Natural killer cell (primary cell): ENCODE results near the gene KCNS1. TPM values are rescaled to one million over a fixed set of nuclear protein-coding genes. Genes with fewer than 3 reads are reported as not detected.
A peak's percentile ranks its signal among the peaks of the same experiment; 100 is the strongest.

Experiments used
- ATAC-seq, 3 donors: fragments of 150-1000 bp in 2 of 3; fragments of 200-7000 bp in 1 of 3; cut with Tn5 transposase; 1 replicate in 1 of 3; 2 replicates in 2 of 3; pipeline ENCODE4 v1.10.0; 2021; ENCODE audit warnings: mild to moderate bottlenecking in 2 of 3, moderate library complexity in 2 of 3
- DNase-seq, 2 donors: peaks; one replicate each; pipeline versions ENCODE4 v3.0.0 to v3.0.0-alpha.2; 2013 to 2021; ENCODE audit warnings: mixed read lengths in 1 of 2
- H3K27ac ChIP-seq: one replicate; pipeline ENCODE4 v1.5.1; 2013; ENCODE audit warnings: mild to moderate bottlenecking, low read length
- H3K27me3 ChIP-seq: one replicate; pipeline ENCODE4 v1.6.1; 2013; ENCODE audit warnings: low read length; ENCODE audit not compliant: control insufficient read depth, insufficient read depth
- H3K36me3 ChIP-seq: one replicate; pipeline ENCODE4 v1.6.1; 2013; ENCODE audit warnings: low read length; ENCODE audit not compliant: control insufficient read depth, insufficient read depth
- H3K4me1 ChIP-seq: one replicate; pipeline ENCODE4 v1.6.1; 2013; ENCODE audit warnings: low read length; ENCODE audit not compliant: control insufficient read depth, insufficient read depth
- H3K4me3 ChIP-seq: one replicate; pipeline ENCODE4 v1.5.1; 2013; ENCODE audit warnings: low read length
- H3K9me3 ChIP-seq: one replicate; pipeline ENCODE4 v1.6.1; 2013; ENCODE audit warnings: low read length; ENCODE audit not compliant: control insufficient read depth, insufficient read depth
- H3K27ac Mint-ChIP-seq, 2 donors: one replicate each; pipeline ENCODE4 v1.8.0; 2022; ENCODE audit warnings: mild to moderate bottlenecking in 2 of 2, mixed read lengths in 2 of 2, moderate library complexity in 1 of 2
- H3K27me3 Mint-ChIP-seq, 2 donors: one replicate each; pipeline ENCODE4 v1.8.0; 2022; ENCODE audit warnings: low read depth in 2 of 2, mixed read lengths in 2 of 2
- H3K36me3 Mint-ChIP-seq: one replicate; pipeline ENCODE4 v1.8.0; 2022; ENCODE audit warnings: mixed read lengths
- H3K4me1 Mint-ChIP-seq, 2 donors: one replicate each; pipeline ENCODE4 v1.8.0; 2022; ENCODE audit warnings: mixed read lengths in 2 of 2
- H3K4me3 Mint-ChIP-seq: one replicate; pipeline ENCODE4 v1.8.0; 2022; ENCODE audit warnings: mild to moderate bottlenecking, moderate library complexity, mixed read lengths
- H3K9me3 Mint-ChIP-seq, 2 donors: one replicate each; pipeline ENCODE4 v1.8.0; 2022; ENCODE audit warnings: mixed read lengths in 2 of 2
- CTCF ChIP-seq: fragments of 200-600 bp; IDR thresholded peaks from one replicate; pipeline ENCODE4 v1.8.0; 2022; ENCODE audit warnings: antibody characterized with exemption
- WGBS: methylation state at CpG from one replicate; pipeline ENCODE4 v1.1.7; 2013; ENCODE audit warnings: missing lambda C conversion rate; ENCODE audit not compliant: insufficient coverage; 5-methylcytosine and 5-hydroxymethylcytosine counted together
- intact Hi-C: fragments of 100-400 bp; cut with micrococcal nuclease; formaldehyde crosslinking; loops from one replicate; pipeline ENCODE4 v1.14.2; 2022
- total RNA-seq, 4 donors: library from RNA; stranded (reverse); fragments of 120-200 nt in 1 of 4; gene quantifications; one replicate each; pipeline versions ENCODE4 v1.2.3 to v1.2.4, GENCODE V29; 2013 to 2022

Gene KCNS1
- total RNA-seq, 3 donors from 2014 or later (not counting 1 experiment from before 2014, with no cell fraction given) = not detected

DNA sequence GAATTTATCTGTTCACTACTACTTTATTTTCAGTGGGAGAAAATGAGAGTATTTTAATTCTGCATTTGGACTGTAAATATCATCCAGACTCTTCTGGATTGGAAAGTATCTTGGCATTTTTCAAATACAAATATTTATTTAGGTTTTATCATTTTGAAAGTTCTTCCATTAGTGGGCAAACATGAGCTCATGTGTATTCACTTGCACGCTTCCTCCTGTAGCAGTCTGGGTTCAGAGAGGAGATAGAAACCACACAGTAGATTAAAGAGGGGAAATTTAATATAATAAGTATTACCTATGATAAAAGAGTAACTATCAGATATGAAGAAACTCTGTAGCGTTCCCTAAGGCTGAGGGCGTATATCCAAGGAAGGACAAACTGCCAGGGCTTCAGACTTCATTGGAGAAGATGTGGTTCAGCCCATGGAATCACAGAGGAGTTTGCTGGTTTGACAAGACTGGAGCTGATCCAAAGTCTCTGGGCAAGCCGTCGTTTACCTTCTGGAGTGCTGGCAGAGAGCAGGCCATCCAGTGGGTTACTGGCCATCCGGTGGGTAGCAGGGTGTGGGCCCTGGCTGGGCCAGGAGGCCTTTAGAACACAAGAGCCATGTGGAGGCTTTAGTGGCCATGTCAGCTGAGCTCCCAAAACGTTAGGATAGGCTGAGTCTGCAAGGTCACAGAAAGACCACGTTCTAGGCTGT, 44.3 kb downstream of the KCNS1 start:
- no peaks in the 10 kb centered on the region for H3K9me3 ChIP-seq
- no peak for TF ChIP-seq CTCF
- Mint-ChIP-seq H3K27ac (peak overlapping the region; percentile 71 to 76), H3K4me3 (no peak overlapping the region), H3K9me3 (no peaks in the 10 kb centered on the region), H3K27me3 (no peaks in the 10 kb centered on the region), H3K4me1 (peaks cover 83 to 87% of the 10 kb centered on the region in 2 donors), H3K36me3 (peaks cover 21% of the 10 kb centered on the region)
- no peak for DNase-seq
- no peak for ATAC-seq
- no peak overlapping the region for H3K27ac ChIP-seq
- H3K4me3 ChIP-seq = no peak overlapping the region
- intact Hi-C loops = no loop called here
- peaks cover 54% of the 10 kb centered on the region for H3K36me3 ChIP-seq
- H3K27me3 ChIP-seq = no peaks in the 10 kb centered on the region
- H3K4me1 ChIP-seq = peaks cover 20% of the 10 kb centered on the region
- WGBS = 86% methylated on average over 7 of the region's 8 CpGs

DNA sequence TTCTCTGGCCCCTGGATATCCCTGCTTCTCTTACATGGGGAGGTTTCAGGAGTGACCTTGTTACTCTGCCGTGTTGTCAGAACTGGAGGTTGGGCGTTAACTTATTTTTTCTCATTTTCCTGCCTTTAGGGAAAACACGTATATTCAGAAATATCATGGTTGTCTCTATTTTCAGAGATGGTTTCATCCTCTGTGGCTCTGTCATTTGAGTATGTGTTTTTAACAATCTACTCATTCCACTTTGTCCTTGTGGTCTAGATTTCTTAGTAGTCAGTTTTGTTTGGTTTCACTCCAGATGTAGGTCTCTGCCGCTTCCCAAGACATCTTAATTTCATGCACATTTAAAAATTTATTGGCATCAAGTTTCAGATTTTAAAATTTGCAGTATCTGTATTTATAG, 45.9 kb downstream of the KCNS1 start:
- Mint-ChIP-seq H3K4me1 (peaks cover 80 to 81% of the 10 kb centered on the region in 2 donors), H3K9me3 (no peaks in the 10 kb centered on the region), H3K27me3 (no peaks in the 10 kb centered on the region), H3K4me3 (no peak overlapping the region), H3K27ac (peak overlapping the region; percentile 71 to 76), H3K36me3 (peaks cover 21% of the 10 kb centered on the region)
- Histone ChIP-seq H3K36me3 (peaks cover 49% of the 10 kb centered on the region), H3K4me3 (no peak overlapping the region), H3K27ac (no peak overlapping the region), H3K4me1 (peaks cover 22% of the 10 kb centered on the region), H3K9me3 (no peaks in the 10 kb centered on the region), H3K27me3 (no peaks in the 10 kb centered on the region)
- no peak for ATAC-seq
- no peak for TF ChIP-seq CTCF
- 87% methylated on average over 2 of the region's 4 CpGs for WGBS
- intact Hi-C loops = no loop called here
- no peak for DNase-seq

DNA sequence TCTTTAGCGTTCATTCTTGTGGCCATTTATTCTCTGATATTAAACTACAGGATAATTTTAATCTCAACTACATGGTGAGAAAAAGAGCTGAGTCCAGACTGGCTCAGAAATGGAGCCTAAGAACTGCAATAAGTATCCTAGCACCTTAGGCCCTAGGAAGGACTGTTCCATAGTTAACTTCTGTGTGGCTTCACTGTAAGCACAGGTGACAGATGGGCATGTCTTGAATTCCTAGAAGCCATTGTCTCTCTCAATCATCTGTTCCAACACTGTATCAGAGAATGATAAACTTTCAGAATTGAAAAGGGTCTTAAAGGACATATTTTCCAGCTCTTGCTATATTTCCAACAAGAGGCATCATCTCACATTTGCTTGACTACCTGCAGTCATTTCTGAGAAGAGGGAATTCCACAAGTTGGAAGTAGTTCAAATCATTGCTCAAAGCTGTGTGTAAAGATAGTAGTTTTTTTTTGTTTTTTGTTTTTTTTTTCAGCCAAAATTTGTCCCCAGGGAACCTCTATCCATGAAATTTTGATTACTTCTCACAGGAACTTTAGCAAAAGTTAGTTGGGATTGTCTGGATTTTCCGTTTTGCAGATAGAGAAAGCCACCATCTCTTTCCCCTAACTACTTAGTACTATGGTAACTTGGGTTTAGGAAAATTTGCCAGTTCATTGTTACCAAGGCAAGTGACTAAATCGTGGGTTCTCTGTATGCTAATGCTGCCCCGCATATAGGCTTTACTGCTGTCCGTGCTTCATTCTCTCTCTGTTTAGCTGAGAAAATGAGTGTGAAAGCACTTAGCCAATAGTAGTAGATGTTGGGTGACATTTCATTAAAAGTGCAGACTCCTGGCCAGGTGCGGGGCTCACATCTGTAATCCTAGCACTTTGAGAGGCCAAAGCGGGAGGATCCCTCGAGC, 47.2 kb downstream of the KCNS1 start:
- Histone ChIP-seq H3K4me3 (no peak overlapping the region), H3K9me3 (no peaks in the 10 kb centered on the region), H3K27ac (peak overlapping the region; percentile 40), H3K27me3 (no peaks in the 10 kb centered on the region), H3K4me1 (peaks cover 29% of the 10 kb centered on the region), H3K36me3 (peaks cover 48% of the 10 kb centered on the region)
- no peaks in the 10 kb centered on the region for H3K9me3 Mint-ChIP-seq
- H3K27me3 Mint-ChIP-seq = no peaks in the 10 kb centered on the region
- intact Hi-C loops = no loop called here
- H3K36me3 Mint-ChIP-seq = peaks cover 21% of the 10 kb centered on the region
- peaks cover 83 to 84% of the 10 kb centered on the region in 2 donors for H3K4me1 Mint-ChIP-seq
- no peak for DNase-seq
- ATAC-seq = peak; percentile 20 to 29 (median 22)
- TF ChIP-seq CTCF = no peak
- 62% methylated on average over 6 of the region's 8 CpGs for WGBS
- H3K4me3 Mint-ChIP-seq = peak overlapping the region; percentile 74
- H3K27ac Mint-ChIP-seq = peak overlapping the region; percentile 83 to 84
